BLaER1 (cell line): ENCODE measurements around the gene FSIP1.

Source experiments
- H3K27ac ChIP-seq: shearing (Covaris generic); formaldehyde crosslinking; 2 replicates; pipeline ENCODE4 v1.8.1; 2022
- H3K27me3 ChIP-seq: shearing (Covaris generic); formaldehyde crosslinking; 2 replicates; pipeline ENCODE4 v1.8.1; 2022
- H3K36me3 ChIP-seq: shearing (Covaris generic); formaldehyde crosslinking; 2 replicates; pipeline ENCODE4 v1.8.1; 2022
- H3K4me1 ChIP-seq: shearing (Covaris generic); formaldehyde crosslinking; 2 replicates; pipeline ENCODE4 v1.8.1; 2022
- H3K4me2 ChIP-seq: shearing (Covaris generic); formaldehyde crosslinking; 2 replicates; pipeline ENCODE4 v1.8.1; 2022
- H3K4me3 ChIP-seq: shearing (Covaris generic); formaldehyde crosslinking; 2 replicates; pipeline ENCODE4 v1.8.1; 2022
- H3K9ac ChIP-seq: shearing (Covaris generic); formaldehyde crosslinking; 2 replicates; pipeline ENCODE4 v1.8.1; 2022
- H3K9me3 ChIP-seq: shearing (Covaris generic); formaldehyde crosslinking; 2 replicates; pipeline ENCODE4 v1.8.1; 2022
- H4K20me1 ChIP-seq: shearing (Covaris generic); formaldehyde crosslinking; 2 replicates; pipeline ENCODE4 v1.8.1; 2022
- Cebpa-rat ChIP-seq: shearing (Covaris generic); IDR thresholded peaks from 2 replicates; pipeline ENCODE4 v1.8.1; 2022

FSIP1 gene

GRCh38 chr15:39588531-39589192 lies 194.0 kb downstream of the FSIP1 start:
- Histone ChIP-seq H3K4me3 (no peak overlapping the region), H3K27ac (no peak overlapping the region), H3K4me1 (no peaks in the 10 kb centered on the region), H3K9me3 (no peaks in the 10 kb centered on the region), H3K4me2 (no peak overlapping the region), H3K27me3 (no peaks in the 10 kb centered on the region), H3K36me3 (no peaks in the 10 kb centered on the region), H3K9ac (no peak overlapping the region), H4K20me1 (no peaks in the 10 kb centered on the region)
- no peak for TF ChIP-seq Cebpa-rat

GRCh38 chr15:39587731-39588530 lies 194.7 kb downstream of the FSIP1 start:
- Histone ChIP-seq H3K9ac (no peak overlapping the region), H3K4me3 (no peak overlapping the region)

GRCh38 chr15:39587096-39587721 lies 195.4 kb downstream of the FSIP1 start:
- H3K4me2 ChIP-seq, result no peak overlapping the region
- H3K4me1 ChIP-seq, result no peaks in the 10 kb centered on the region
- H3K27ac ChIP-seq, result no peak overlapping the region
- no peak overlapping the region for H3K9ac ChIP-seq
- H3K36me3 ChIP-seq, result no peaks in the 10 kb centered on the region
- H3K9me3 ChIP-seq, result no peaks in the 10 kb centered on the region
- H3K27me3 ChIP-seq, result peaks cover 10% of the 10 kb centered on the region
- no peak overlapping the region for H3K4me3 ChIP-seq
- no peaks in the 10 kb centered on the region for H4K20me1 ChIP-seq
- no peak for TF ChIP-seq Cebpa-rat

More at GRCh38 chr15:39587731-39588530, 194.7 kb downstream of the FSIP1 start:
- H3K36me3 ChIP-seq, result no peaks in the 10 kb centered on the region
- H3K9me3 ChIP-seq, result no peaks in the 10 kb centered on the region
- H3K4me1 ChIP-seq, result no peaks in the 10 kb centered on the region
- no peak overlapping the region for H3K27ac ChIP-seq
- no peak overlapping the region for H3K4me2 ChIP-seq
- no peaks in the 10 kb centered on the region for H4K20me1 ChIP-seq
- TF ChIP-seq Cebpa-rat, result no peak
- H3K27me3 ChIP-seq, result 0 out of 2 replicates have a peak, but pooled peaks cover 2% of the 10 kb centered on the region

DNA sequence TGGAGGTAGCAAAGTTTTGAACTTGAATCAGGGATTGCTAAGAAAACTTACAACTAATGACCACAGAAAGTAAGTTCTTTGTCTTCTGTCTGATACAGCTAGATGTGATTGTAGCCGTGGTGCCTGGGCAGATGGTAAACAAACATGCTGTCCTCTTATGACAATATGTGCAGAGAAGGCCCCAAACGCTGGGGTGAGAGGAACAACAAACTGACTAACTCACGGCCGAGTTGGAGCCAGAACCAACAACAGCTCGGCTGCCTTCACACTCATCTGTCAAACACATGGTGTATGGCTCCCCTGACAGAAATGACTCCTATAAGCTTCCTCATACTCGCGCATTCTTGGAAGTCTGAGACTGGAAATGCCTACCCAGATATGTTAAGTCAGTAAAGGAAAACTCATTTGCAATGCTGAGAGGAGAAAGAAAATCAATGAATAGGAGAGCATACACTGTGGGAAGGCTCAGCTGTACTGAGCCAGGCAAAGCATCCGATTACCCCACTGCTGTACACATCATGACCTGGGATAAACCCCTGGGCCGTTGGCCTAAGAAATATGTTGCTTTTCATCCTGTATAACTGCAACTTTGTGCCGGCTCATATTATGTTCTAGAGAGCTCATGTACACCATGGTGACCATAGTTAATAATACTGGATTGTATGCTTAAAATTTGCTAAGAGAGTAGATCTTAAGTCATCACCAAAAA lies 196.1 kb downstream of the FSIP1 start:
- H3K4me2 ChIP-seq, result no peak overlapping the region

DNA sequence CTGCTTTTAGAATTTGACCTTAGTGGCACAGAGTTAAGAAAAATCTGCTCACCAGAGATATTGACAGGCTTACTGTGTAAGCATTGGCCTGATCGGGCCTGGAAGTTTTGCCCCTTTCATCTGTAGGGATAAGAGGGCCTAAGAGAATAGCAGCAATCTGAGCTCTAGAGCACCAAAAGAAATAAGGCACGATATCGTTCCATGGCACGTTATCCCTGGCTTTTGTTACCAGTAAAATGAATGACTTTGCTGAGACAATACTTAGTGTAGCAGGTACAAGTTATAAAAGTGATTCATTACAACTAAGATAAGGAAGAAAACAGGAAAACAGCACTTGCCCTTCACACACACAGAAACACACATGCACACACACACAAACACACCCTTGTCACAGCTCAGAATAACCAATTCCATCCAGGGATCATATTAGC lies 196.8 kb downstream of the FSIP1 start:
- Histone ChIP-seq H3K36me3 (no peaks in the 10 kb centered on the region), H3K4me2 (no peak overlapping the region), H3K27ac (no peak overlapping the region), H3K4me3 (no peak overlapping the region), H3K27me3 (peaks cover 23% of the 10 kb centered on the region), H3K9me3 (no peaks in the 10 kb centered on the region), H4K20me1 (peaks cover 5% of the 10 kb centered on the region; the same call in 1 of the 2 replicates), H3K9ac (no peak overlapping the region), H3K4me1 (peaks cover 3% of the 10 kb centered on the region; the same call in 1 of the 2 replicates)
- no peak for TF ChIP-seq Cebpa-rat

More for the DNA sequence above, 196.1 kb downstream of the FSIP1 start:
- TF ChIP-seq Cebpa-rat, result no peak
- H3K9ac ChIP-seq, result no peak overlapping the region
- no peak overlapping the region for H3K27ac ChIP-seq
- no peak overlapping the region for H3K4me3 ChIP-seq
- peaks cover 16% of the 10 kb centered on the region for H3K27me3 ChIP-seq
- no peaks in the 10 kb centered on the region; the same call in 1 of the 2 replicates for H4K20me1 ChIP-seq
- H3K9me3 ChIP-seq, result no peaks in the 10 kb centered on the region
- no peaks in the 10 kb centered on the region for H3K36me3 ChIP-seq
- no peaks in the 10 kb centered on the region for H3K4me1 ChIP-seq

GRCh38 chr15:39585389-39585841 lies 197.2 kb downstream of the FSIP1 start:
- H3K9me3 ChIP-seq, result no peaks in the 10 kb centered on the region
- H3K36me3 ChIP-seq, result no peaks in the 10 kb centered on the region
- H3K4me3 ChIP-seq, result no peak overlapping the region
- H3K27ac ChIP-seq, result no peak overlapping the region
- H3K4me2 ChIP-seq, result no peak overlapping the region
- peaks cover 27% of the 10 kb centered on the region for H3K27me3 ChIP-seq
- no peak for TF ChIP-seq Cebpa-rat
- H3K9ac ChIP-seq, result no peak overlapping the region
- H4K20me1 ChIP-seq, result peaks cover 9% of the 10 kb centered on the region; the same call in 1 of the 2 replicates
- H3K4me1 ChIP-seq, result peaks cover 7% of the 10 kb centered on the region; the same call in 1 of the 2 replicates

- Histone ChIP-seq H3K9me3 (no peaks in the 10 kb centered on the region), H3K4me2 (no peak overlapping the region), H3K27ac (no peak overlapping the region), H3K9ac (no peak overlapping the region), H4K20me1 (peaks cover 9% of the 10 kb centered on the region; the same call in 1 of the 2 replicates), H3K27me3 (peaks cover 33% of the 10 kb centered on the region), H3K36me3 (no peaks in the 10 kb centered on the region), H3K4me1 (peaks cover 8% of the 10 kb centered on the region; the same call in 1 of the 2 replicates), H3K4me3 (no peak overlapping the region)
- no peak for TF ChIP-seq Cebpa-rat
Measured at GRCh38 chr15:39584662-39585388, 197.8 kb downstream of the FSIP1 start.

DNA sequence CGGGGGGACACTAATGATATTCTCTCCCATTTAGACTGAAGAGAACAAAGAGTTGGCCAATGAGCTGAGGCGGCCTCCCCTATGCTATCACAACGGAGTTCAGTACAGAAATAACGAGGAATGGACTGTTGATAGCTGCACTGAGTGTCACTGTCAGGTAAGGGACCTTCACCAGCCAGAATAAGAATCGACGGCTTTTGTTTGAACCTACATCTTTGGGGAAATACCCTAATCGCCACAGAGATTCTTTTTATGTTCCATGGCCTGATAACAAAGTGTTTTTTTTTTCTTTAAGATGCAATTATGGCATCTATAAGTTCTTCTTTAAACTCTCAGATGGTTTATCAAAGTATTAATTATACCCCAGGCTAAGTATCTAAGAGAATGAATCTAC lies 198.4 kb downstream of the FSIP1 start:
- Histone ChIP-seq H3K4me1 (peaks cover 8% of the 10 kb centered on the region; the same call in 1 of the 2 replicates), H3K9ac (no peak overlapping the region), H3K36me3 (no peaks in the 10 kb centered on the region), H3K27me3 (peaks cover 37% of the 10 kb centered on the region), H3K27ac (no peak overlapping the region), H3K4me2 (no peak overlapping the region), H3K9me3 (no peaks in the 10 kb centered on the region), H4K20me1 (peaks cover 9% of the 10 kb centered on the region; the same call in 1 of the 2 replicates), H3K4me3 (no peak overlapping the region)
- TF ChIP-seq Cebpa-rat, result no peak
